ENCODE measurements around the gene LTB. TPM values are rescaled to one million over a fixed set of nuclear protein-coding genes. Genes with fewer than 3 reads are reported as not detected.

The LTB gene
- total and polyA plus RNA-seq, 4 experiments from 2014 or later, result 802 to 3,276 (median 1,633) TPM

DNA sequence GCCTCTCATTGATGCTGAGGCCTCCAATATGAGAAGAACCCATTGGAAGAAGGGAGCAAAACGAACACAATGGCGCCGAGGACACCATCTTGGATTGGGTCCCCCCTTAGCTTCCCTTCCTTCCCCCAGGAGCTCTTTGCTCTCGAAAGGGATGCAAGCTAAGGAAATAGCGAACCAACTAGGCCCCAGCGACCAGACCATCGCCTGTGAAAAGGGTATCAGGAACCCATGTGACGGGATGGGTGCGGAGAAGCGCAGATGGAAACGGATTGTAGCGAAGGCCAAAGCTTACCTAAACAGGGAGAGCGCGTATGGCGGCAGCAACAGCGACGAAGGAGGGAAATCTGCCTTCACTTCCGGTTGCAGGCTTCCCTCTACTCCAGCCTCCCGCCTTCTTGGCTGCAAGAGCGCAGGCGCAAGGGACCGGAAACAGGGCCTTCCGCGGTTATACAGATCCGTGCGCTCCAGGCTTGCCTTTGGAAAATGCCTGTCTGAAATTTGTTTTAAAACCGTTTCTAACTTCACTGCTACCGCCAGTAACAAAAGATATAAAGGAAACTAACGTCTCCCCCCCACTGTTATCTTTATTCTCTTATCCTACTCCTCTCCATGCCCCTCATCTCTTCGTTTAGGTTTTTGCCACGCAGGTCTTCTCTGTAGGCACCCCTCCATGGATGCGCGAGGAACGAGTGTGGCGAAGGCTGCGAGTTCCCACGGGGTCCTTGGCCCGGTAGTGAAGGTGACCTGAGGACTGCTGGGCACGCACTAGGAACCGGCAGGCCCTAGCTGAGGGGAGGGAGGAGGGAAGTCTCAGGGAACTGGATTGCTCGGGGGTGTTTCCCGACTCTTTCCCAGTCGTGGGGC, 40.3 kb downstream of the LTB start, which contains the start of gene DDX39B:
Gene DDX39B, minus strand, starts transcription at position 346 of the 864 bp plus-strand sequence. CDS start 1,471 bp downstream, outside the sequence.
- H3K9me3 Mint-ChIP-seq, result peaks cover 0 to 4% (median 0%) of the 10 kb centered on the region in 8 donors
- intact Hi-C loops (cut with micrococcal nuclease), result loop anchor here (1.0 to 5.0 kb wide), 7 partner anchors 30 to 275 kb away; partner anchors contain the start of genes BAG6, HLA-C, HSPA1A and HSPA1L
- peaks cover 32 to 44% of the 10 kb centered on the region in 2 donors for H3K36me3 Mint-ChIP-seq
- peak within 1 kb of the TSS; percentile 94 to 100 (median 99) for H3K27ac Mint-ChIP-seq
- Histone ChIP-seq H3K27me3 (ENCODE audit: insufficient read depth, low read length) (no peaks in the 10 kb centered on the region), H3K4me1 (ENCODE audit: insufficient read depth, low read length) (peaks cover 48% of the 10 kb centered on the region), H3K36me3 (ENCODE audit: insufficient read depth, low read length) (peaks cover 25% of the 10 kb centered on the region), H3K27ac (ENCODE audit: low read depth, low read length) (peak within 1 kb of the TSS; percentile 94), H3K4me3 (ENCODE audit: low read length in 2 of 2) (peak within 1 kb of the TSS; percentile 96 to 97), H3K9me3 (ENCODE audit: control insufficient read depth in 1 of 2, low read length in 2 of 2) (no peaks in the 10 kb centered on the region)
- CTCF ChIA-PET (ENCODE audit: partially characterized antibody), result interaction anchor here (1.0 to 35.1 kb wide), 14 partner anchors 9 to 284 kb away, joined by 3 to 1152 read pairs (median 6); partner anchors contain the start of genes BAG6, LST1, LTB and MICB
- no peaks in the 10 kb centered on the region for H3K27me3 Mint-ChIP-seq
- POLR2A ChIA-PET (ENCODE audit: partially characterized antibody), result interaction anchor here (0.7 to 52.5 kb wide), 41 partner anchors 9 to 1430 kb away, joined by 3 to 3597 read pairs (median 5); partner anchors contain the start of genes ABHD16A, BAG6, C6orf47 and CLIC1
- peak; percentile 95 to 97 (median 96) for DNase-seq
- H3K4me3 Mint-ChIP-seq, result peak within 1 kb of the TSS; percentile 96 to 99 (median 98)
- peaks cover 38 to 63% (median 51%) of the 10 kb centered on the region in 4 donors for H3K4me1 Mint-ChIP-seq

DNA sequence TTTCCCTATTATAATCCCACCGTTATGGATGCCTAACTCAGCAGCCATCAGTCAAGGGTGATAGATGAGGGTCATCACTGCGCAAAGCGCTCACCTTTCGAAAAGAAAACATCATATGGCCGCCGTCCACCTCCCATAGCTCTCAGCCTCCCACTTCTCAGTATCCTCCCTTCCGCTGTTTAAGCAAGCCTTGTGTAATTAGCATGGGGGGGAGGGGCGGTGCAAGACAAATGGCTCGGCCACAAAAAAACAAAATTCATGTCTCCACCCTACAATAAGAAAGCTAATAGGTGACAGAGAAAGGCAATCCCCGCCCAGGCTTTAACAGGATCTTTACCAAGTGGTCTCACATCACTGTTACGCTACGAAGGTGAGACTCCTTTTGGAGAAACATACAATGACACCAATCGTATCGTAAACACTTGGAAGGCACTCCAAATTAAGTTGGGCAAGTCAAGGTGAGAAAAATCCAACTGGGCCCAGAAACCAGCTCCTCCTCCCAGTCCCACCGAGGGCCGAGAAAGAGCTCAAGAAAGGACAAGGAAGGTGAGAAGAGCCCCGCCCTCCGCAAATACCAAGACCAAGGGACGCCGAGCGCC, 41.1 kb downstream of the LTB start:
- Mint-ChIP-seq H3K4me3 (peak overlapping the region; percentile 96 to 99 (median 98)), H3K9me3 (peaks cover 0 to 4% (median 0%) of the 10 kb centered on the region in 8 donors), H3K4me1 (peaks cover 36 to 63% (median 49%) of the 10 kb centered on the region in 4 donors), H3K36me3 (peaks cover 38 to 51% of the 10 kb centered on the region in 2 donors), H3K27me3 (no peaks in the 10 kb centered on the region), H3K27ac (peak overlapping the region; percentile 94 to 100 (median 99))
- DNase-seq, result peak; percentile 80 to 91 (median 84)
- no peaks in the 10 kb centered on the region for H3K27me3 ChIP-seq (ENCODE audit: insufficient read depth, low read length)
- H3K36me3 ChIP-seq (ENCODE audit: insufficient read depth, low read length), result peaks cover 32% of the 10 kb centered on the region
- ChIA-PET POLR2A (ENCODE audit: partially characterized antibody) (interaction anchor here (0.7 to 52.5 kb wide), 42 partner anchors 9 to 1431 kb away, joined by 3 to 3597 read pairs (median 4); partner anchors contain the start of genes ABHD16A, BAG6, C6orf47 and CLIC1), CTCF (ENCODE audit: partially characterized antibody) (interaction anchor here (0.6 to 35.1 kb wide), 14 partner anchors 10 to 125 kb away, joined by 3 to 1152 read pairs (median 6); partner anchors contain the start of genes BAG6, LST1, LTB and MICB)
- peaks cover 41% of the 10 kb centered on the region for H3K4me1 ChIP-seq (ENCODE audit: insufficient read depth, low read length)
- H3K9me3 ChIP-seq (ENCODE audit: control insufficient read depth in 1 of 2, low read length in 2 of 2), result no peaks in the 10 kb centered on the region
- H3K27ac ChIP-seq (ENCODE audit: low read depth, low read length), result peak overlapping the region; percentile 94
- H3K4me3 ChIP-seq (ENCODE audit: low read length in 2 of 2), result peak overlapping the region; percentile 96 to 97
- intact Hi-C loops (cut with micrococcal nuclease), result loop anchor here (1.0 to 5.0 kb wide), 4 partner anchors 47 to 276 kb away; partner anchors contain the start of genes BAG6, HLA-C, HSPA1A and HSPA1L

DNA sequence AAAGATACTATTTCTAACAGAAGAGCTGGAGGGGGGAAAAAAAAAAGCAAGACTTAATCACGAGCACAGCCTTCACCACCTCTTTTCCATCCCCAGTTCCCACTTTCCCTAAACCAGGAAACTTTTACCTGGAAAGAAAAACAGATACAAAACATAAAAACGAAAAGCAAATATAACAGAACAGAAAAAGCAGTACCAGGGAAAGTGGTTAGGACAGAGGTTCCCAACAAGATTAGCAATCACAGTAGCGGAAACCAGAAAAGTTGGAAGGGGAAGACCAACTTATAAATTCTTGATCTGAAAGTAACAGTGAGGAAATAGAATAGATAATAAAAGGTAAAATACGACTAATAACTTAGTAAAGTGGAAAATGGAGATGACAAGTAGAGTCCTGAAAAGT, 41.6 kb downstream of the LTB start:
- H3K36me3 ChIP-seq (ENCODE audit: insufficient read depth, low read length), result peaks cover 37% of the 10 kb centered on the region
- Mint-ChIP-seq H3K36me3 (peaks cover 44 to 56% of the 10 kb centered on the region in 2 donors), H3K4me3 (peak overlapping the region; percentile 96 to 99 (median 98)), H3K4me1 (peaks cover 40 to 68% (median 53%) of the 10 kb centered on the region in 4 donors), H3K27me3 (no peaks in the 10 kb centered on the region), H3K9me3 (peaks cover 0 to 4% (median 0%) of the 10 kb centered on the region in 8 donors), H3K27ac (peak overlapping the region; percentile 85 to 100 (median 99))
- no peaks in the 10 kb centered on the region for H3K9me3 ChIP-seq (ENCODE audit: control insufficient read depth in 1 of 2, low read length in 2 of 2)
- DNase-seq, result no peak
- peak overlapping the region; percentile 96 to 97 for H3K4me3 ChIP-seq (ENCODE audit: low read length in 2 of 2)
- ChIA-PET CTCF (ENCODE audit: partially characterized antibody) (interaction anchor here (0.6 to 35.1 kb wide), 9 partner anchors 10 to 111 kb away, joined by 3 to 1152 read pairs (median 13); partner anchors contain the start of genes BAG6, LTB, MICB and NCR3), POLR2A (ENCODE audit: partially characterized antibody) (interaction anchor here (1.0 to 52.5 kb wide), 23 partner anchors 9 to 1432 kb away, joined by 3 to 3597 read pairs (median 8); partner anchors contain the start of genes ABHD16A, C6orf47, CLIC1 and CSNK2B)
- no peaks in the 10 kb centered on the region for H3K27me3 ChIP-seq (ENCODE audit: insufficient read depth, low read length)
- intact Hi-C loops (cut with micrococcal nuclease), result loop anchor here (1.0 to 5.0 kb wide), 4 partner anchors 46 to 277 kb away; partner anchors contain the start of genes BAG6, HLA-C, HSPA1A and HSPA1L
- peak overlapping the region; percentile 94 for H3K27ac ChIP-seq (ENCODE audit: low read depth, low read length)
- peaks cover 39% of the 10 kb centered on the region for H3K4me1 ChIP-seq (ENCODE audit: insufficient read depth, low read length)

DNA sequence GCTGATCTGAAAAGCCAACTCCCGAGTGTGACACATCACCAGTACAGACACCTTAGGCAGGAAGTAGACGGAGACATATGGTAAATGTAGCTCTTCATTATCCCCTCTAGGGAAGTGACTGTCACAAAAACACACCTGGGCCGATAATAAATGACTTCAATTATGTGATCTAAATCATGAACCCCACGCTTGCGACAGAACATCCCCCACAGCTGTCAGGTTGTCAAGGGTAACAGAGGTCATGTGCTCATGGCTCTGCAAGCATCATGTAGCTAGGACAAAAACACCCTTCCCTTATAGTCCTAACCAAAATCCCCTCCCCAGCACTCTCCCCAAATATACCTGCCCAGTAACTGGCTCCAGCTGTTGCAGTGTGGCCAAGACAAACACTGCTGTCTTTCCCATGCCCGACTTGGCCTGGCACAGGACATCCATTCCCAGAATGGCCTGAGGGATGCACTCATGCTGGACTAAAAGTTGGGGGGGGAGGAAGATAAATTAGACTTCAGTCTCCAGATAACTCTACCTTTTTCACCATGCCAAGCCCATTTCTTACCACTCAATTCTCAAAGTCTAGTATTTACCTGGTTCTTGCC, 43.3 kb downstream of the LTB start:
- Histone ChIP-seq H3K4me1 (ENCODE audit: insufficient read depth, low read length) (peaks cover 39% of the 10 kb centered on the region), H3K36me3 (ENCODE audit: insufficient read depth, low read length) (peaks cover 55% of the 10 kb centered on the region), H3K4me3 (ENCODE audit: low read length in 2 of 2) (no peak overlapping the region), H3K27ac (ENCODE audit: low read depth, low read length) (peak overlapping the region; percentile 94), H3K9me3 (ENCODE audit: control insufficient read depth in 1 of 2, low read length in 2 of 2) (no peaks in the 10 kb centered on the region), H3K27me3 (ENCODE audit: insufficient read depth, low read length) (no peaks in the 10 kb centered on the region)
- CTCF ChIA-PET (ENCODE audit: partially characterized antibody), result interaction anchor here (1.0 to 35.1 kb wide), 4 partner anchors 10 to 60 kb away, joined by 4 to 1152 read pairs (median 6); partner anchors contain the start of gene NCR3
- POLR2A ChIA-PET (ENCODE audit: partially characterized antibody), result interaction anchor here (0.7 to 52.5 kb wide), 6 partner anchors 8 to 77 kb away, joined by 3 to 3597 read pairs (median 28); partner anchors contain the start of genes LST1, LTA, LTB and MCCD1
- Mint-ChIP-seq H3K27me3 (no peaks in the 10 kb centered on the region), H3K4me1 (peaks cover 39 to 72% (median 56%) of the 10 kb centered on the region in 4 donors), H3K36me3 (peaks cover 61 to 74% of the 10 kb centered on the region in 2 donors), H3K4me3 (peak overlapping the region; percentile 46 to 99 (median 98)), H3K27ac (peak overlapping the region; percentile 72 to 100 (median 94)), H3K9me3 (peaks cover 0 to 4% (median 0%) of the 10 kb centered on the region in 8 donors)
- intact Hi-C loops (cut with micrococcal nuclease), result no loop called here
- peak in 1 of 5 donors; percentile 54 for DNase-seq

DNA sequence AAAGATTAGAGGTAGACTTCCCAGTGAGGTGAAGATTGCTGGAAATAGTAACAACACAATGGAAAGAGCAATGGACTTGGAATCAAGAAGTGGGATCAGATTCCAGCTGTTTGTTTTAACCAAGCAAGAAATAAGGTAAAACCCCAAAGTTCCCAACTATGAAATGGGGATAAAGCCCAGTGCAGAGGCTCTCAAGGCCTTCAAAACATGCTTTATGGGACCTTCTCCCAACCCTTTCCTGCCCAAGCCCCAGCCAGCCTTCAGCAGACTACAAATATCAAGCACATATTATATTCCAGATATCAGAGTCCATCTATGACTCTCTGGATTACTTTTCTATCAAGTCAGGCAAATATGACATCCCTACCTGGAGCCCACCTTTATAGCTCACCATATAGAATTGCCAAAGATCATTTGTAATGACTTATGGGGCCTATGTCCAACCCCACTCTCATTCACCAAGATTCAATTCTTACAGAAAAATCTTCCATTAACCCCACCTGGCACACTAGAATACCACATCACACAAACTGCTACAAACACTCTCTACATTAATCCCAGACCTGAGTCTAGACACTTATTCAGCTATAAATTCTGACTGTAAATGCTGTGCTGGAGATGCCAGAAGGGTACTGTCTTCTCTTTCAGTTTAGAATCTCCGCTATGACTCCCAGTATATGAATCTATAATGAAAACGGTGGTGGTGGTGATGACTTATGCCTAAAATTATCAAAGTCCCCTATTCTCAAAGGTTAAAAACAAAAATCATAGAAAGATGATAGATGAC, 46.5 kb downstream of the LTB start:
- Histone ChIP-seq H3K4me3 (ENCODE audit: low read length in 2 of 2) (no peak overlapping the region), H3K27me3 (ENCODE audit: insufficient read depth, low read length) (no peaks in the 10 kb centered on the region), H3K36me3 (ENCODE audit: insufficient read depth, low read length) (peaks cover 84% of the 10 kb centered on the region), H3K9me3 (ENCODE audit: control insufficient read depth in 1 of 2, low read length in 2 of 2) (no peaks in the 10 kb centered on the region), H3K27ac (ENCODE audit: low read depth, low read length) (no peak overlapping the region), H3K4me1 (ENCODE audit: insufficient read depth, low read length) (peaks cover 30% of the 10 kb centered on the region)
- peaks cover 0 to 2% (median 0%) of the 10 kb centered on the region in 8 donors for H3K9me3 Mint-ChIP-seq
- H3K4me1 Mint-ChIP-seq, result peaks cover 34 to 63% (median 41%) of the 10 kb centered on the region in 4 donors
- H3K36me3 Mint-ChIP-seq, result peaks cover 80 to 86% of the 10 kb centered on the region in 2 donors
- ChIA-PET POLR2A (ENCODE audit: partially characterized antibody) (interaction anchor here (1.0 kb wide), 1 partner anchor 12 kb away, joined by 3 read pairs; the partner anchor contains the start of gene NFKBIL1), CTCF (ENCODE audit: partially characterized antibody) (no interaction called here)
- peak overlapping the region in 6 of 7 donors; percentile 24 to 83 (median 54) for H3K27ac Mint-ChIP-seq
- intact Hi-C loops (cut with micrococcal nuclease), result no loop called here
- H3K4me3 Mint-ChIP-seq, result no peak overlapping the region
- DNase-seq, result no peak
- H3K27me3 Mint-ChIP-seq, result no peaks in the 10 kb centered on the region
